Chondrocyte (in vitro differentiated cells): Measurements from ENCODE around the gene UBE2H. TPM values are rescaled to one million over a fixed set of nuclear protein-coding genes. Genes with fewer than 3 reads are reported as not detected.

Experiments used
- DNase-seq: peaks from one replicate; pipeline ENCODE4 v3.0.0; 2021; ENCODE audit warnings: mixed read lengths, low spot score
- H3K27ac Mint-ChIP-seq: one replicate; pipeline ENCODE4 v1.8.0; 2021; ENCODE audit warnings: mild to moderate bottlenecking, moderate library complexity, mixed read lengths; ENCODE audit not compliant: unreplicated experiment
- H3K27me3 Mint-ChIP-seq: 2 replicates; pipeline ENCODE4 v1.8.0; 2021; ENCODE audit warnings: low read depth, mixed read lengths
- H3K36me3 Mint-ChIP-seq: 2 replicates; pipeline ENCODE4 v1.8.0; 2021; ENCODE audit warnings: low read depth, mixed read lengths
- H3K4me1 Mint-ChIP-seq: 2 replicates; pipeline ENCODE4 v1.8.0; 2021; ENCODE audit warnings: low read depth, mild to moderate bottlenecking, mixed read lengths
- H3K4me3 Mint-ChIP-seq: one replicate; pipeline ENCODE4 v1.8.0; 2021; ENCODE audit warnings: mild to moderate bottlenecking, moderate library complexity, mixed read lengths; ENCODE audit not compliant: unreplicated experiment
- H3K9me3 Mint-ChIP-seq: 2 replicates; pipeline ENCODE4 v1.8.0; 2021; ENCODE audit warnings: low read depth, mixed read lengths
- CTCF ChIP-seq: fragments of 200-600 bp; sonication (generic); IDR thresholded peaks from 2 replicates; pipeline ENCODE4 v1.5.0; 2021; ENCODE audit warnings: antibody characterized with exemption, mild to moderate bottlenecking, moderate library complexity
- long read RNA-seq: library from polyadenylated mRNA; stranded (forward); transcript quantifications from one replicate; pipeline ENCODE4 v2.0.0, GENCODE V29; 2021
- total RNA-seq: library from RNA; stranded (reverse); gene quantifications from 3 replicates; pipeline ENCODE4 v1.2.1, GENCODE V29; 2021

UBE2H gene
- 137 to 172 TPM (median 167 TPM) in 3 replicates for total RNA-seq
- long read RNA-seq, full-length matches to known transcripts = 364 of 406 reads
- long read RNA-seq, partial matches to known transcripts = 0 of 406 reads
- long read RNA-seq, other reads (novel, unspliced or antisense) = 42 of 406 reads

GRCh38 chr7:129952653-129953560 lies at the start of gene UBE2H:
Gene UBE2H, minus strand, starts transcription at chr7:129952960. Its CDS starts 405 bp downstream, at chr7:129952555.
- peak; percentile 95 for DNase-seq
- TF ChIP-seq CTCF = no peak
- Mint-ChIP-seq H3K36me3 (peaks cover 4% of the 10 kb centered on the region), H3K4me3 (peak within 1 kb of the TSS; percentile 95), H3K9me3 (no peaks in the 10 kb centered on the region), H3K27me3 (no peaks in the 10 kb centered on the region), H3K4me1 (peaks cover 3% of the 10 kb centered on the region), H3K27ac (peak within 1 kb of the TSS; percentile 100)

- H3K27me3 Mint-ChIP-seq = no peaks in the 10 kb centered on the region
- H3K4me1 Mint-ChIP-seq = no peaks in the 10 kb centered on the region
- H3K9me3 Mint-ChIP-seq = no peaks in the 10 kb centered on the region
- H3K27ac Mint-ChIP-seq = no peak overlapping the region
- H3K4me3 Mint-ChIP-seq = no peak overlapping the region
- H3K36me3 Mint-ChIP-seq = no peaks in the 10 kb centered on the region
- DNase-seq = no peak
- no peak for TF ChIP-seq CTCF
These were observed 45.7 kb upstream of the UBE2H start for GRCh38 chr7:129998446-129998845.

DNA sequence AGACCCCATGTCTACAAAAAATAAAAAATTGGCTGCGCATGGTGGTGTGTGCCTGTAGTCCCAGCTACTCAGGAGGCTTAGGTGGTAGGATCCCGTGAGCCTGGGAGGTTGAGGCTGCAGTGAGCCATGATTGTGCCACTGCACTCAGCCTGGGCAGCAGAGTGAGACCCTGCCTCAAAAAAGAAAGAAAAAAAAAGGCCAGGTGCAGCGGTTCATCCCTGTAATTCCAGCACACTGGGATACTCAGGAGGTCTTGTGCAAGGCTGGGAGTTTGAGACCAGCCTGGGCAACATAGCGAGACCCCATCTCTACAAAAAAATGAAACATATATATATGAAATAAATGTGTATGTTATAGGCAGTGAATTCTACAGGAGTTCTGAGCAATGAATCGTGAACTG lies 44.5 kb upstream of the UBE2H start:
- Mint-ChIP-seq H3K36me3 (no peaks in the 10 kb centered on the region), H3K4me1 (no peaks in the 10 kb centered on the region), H3K27ac (no peak overlapping the region), H3K9me3 (no peaks in the 10 kb centered on the region), H3K4me3 (no peak overlapping the region), H3K27me3 (no peaks in the 10 kb centered on the region)
- no peak for DNase-seq
- no peak for TF ChIP-seq CTCF

- no peak for DNase-seq
These were observed 40.5 kb upstream of the UBE2H start for GRCh38 chr7:129993275-129993674.

More at GRCh38 chr7:129993275-129993674, 40.5 kb upstream of the UBE2H start:
- TF ChIP-seq CTCF = peak; percentile 11
- peaks cover 6% of the 10 kb centered on the region for H3K4me1 Mint-ChIP-seq
- no peaks in the 10 kb centered on the region for H3K9me3 Mint-ChIP-seq
- H3K4me3 Mint-ChIP-seq = no peak overlapping the region
- H3K36me3 Mint-ChIP-seq = no peaks in the 10 kb centered on the region
- H3K27me3 Mint-ChIP-seq = no peaks in the 10 kb centered on the region
- no peak overlapping the region for H3K27ac Mint-ChIP-seq
